AG04450 (cell line): ENCODE results near the gene TENT5C. TPM values are rescaled to one million over a fixed set of nuclear protein-coding genes. Genes with fewer than 3 reads are reported as not detected.

Experiments
- CTCF ChIA-PET: fragments of 300-600, 350-600 bp; formaldehyde crosslinking; extraction: SDS; loops from one replicate; lab custom pipeline; 2022; ENCODE audit warnings: antibody characterized with exemption, inconsistent platforms; lab: Charles Lee
- POLR2A ChIA-PET: fragments of 350-600 bp; formaldehyde crosslinking; extraction: SDS; loops from one replicate; lab custom pipeline; 2021; ENCODE audit warnings: antibody characterized with exemption, inconsistent platforms; lab: Yijun Ruan, JAX
- DNase-seq: peaks from one replicate; pipeline ENCODE4 v3.0.0-alpha.2; 2011; ENCODE audit warnings: low read depth, low spot score
- H3K27ac ChIP-seq: one replicate; pipeline ENCODE4 v1.5.1; 2012; ENCODE audit warnings: low read depth, low read length, control low read depth
- H3K27me3 ChIP-seq: one replicate; pipeline ENCODE4 v1.6.0; 2012; ENCODE audit warnings: low read length; ENCODE audit not compliant: control insufficient read depth, insufficient read depth
- H3K4me3 ChIP-seq: 2 replicates; pipeline ENCODE4 v1.5.1; 2011; ENCODE audit warnings: mild to moderate bottlenecking, low read depth, low read length, control low read depth
- H3K9me3 ChIP-seq: 2 replicates; pipeline ENCODE4 v1.5.1; 2012; ENCODE audit warnings: low read length; ENCODE audit not compliant: control insufficient read depth, insufficient read depth
- polyA plus RNA-seq: library from polyadenylated mRNA; depleted of rRNA; stranded (reverse); fragments of >200 nt; gene quantifications from 2 replicates; pipeline ENCODE4 v1.2.3, GENCODE V29; 2011
- TF ChIP-seq, protein P1 (sequence below): IDR thresholded peaks from 2 replicates; pipeline ENCODE4 v1.5.1; 2011; ENCODE audit warnings: low read depth, low read length, control low read depth, inconsistent platforms

The TENT5C gene
- polyA plus RNA-seq, 1 experiment = 29.2 TPM

DNA sequence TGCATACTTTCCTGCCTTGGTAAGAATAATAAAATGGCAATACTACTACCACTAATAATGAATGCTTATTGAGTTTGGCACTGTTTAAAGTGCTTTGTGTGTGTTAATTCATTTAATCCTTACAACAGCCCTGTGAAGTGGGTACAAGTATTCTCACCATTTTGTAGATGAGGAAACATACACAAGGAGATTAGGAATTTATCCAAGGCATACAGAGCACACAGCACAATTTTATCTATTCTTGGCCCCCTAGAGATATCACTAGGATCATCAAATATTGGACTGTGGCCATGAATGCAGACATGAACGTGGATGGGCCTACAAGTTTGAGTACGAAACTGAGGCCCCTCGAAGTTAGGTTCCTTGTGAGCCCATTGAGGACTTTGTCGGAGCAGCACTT is 39.5 kb downstream of the TENT5C start:
- CTCF ChIA-PET = no interaction called here
- Histone ChIP-seq H3K27ac (no peak overlapping the region), H3K4me3 (no peak overlapping the region), H3K27me3 (peaks cover 2% of the 10 kb centered on the region), H3K9me3 (no peaks in the 10 kb centered on the region; the same call in 1 of the 2 replicates)
- POLR2A ChIA-PET = no interaction called here
- TF ChIP-seq, protein P1, sequence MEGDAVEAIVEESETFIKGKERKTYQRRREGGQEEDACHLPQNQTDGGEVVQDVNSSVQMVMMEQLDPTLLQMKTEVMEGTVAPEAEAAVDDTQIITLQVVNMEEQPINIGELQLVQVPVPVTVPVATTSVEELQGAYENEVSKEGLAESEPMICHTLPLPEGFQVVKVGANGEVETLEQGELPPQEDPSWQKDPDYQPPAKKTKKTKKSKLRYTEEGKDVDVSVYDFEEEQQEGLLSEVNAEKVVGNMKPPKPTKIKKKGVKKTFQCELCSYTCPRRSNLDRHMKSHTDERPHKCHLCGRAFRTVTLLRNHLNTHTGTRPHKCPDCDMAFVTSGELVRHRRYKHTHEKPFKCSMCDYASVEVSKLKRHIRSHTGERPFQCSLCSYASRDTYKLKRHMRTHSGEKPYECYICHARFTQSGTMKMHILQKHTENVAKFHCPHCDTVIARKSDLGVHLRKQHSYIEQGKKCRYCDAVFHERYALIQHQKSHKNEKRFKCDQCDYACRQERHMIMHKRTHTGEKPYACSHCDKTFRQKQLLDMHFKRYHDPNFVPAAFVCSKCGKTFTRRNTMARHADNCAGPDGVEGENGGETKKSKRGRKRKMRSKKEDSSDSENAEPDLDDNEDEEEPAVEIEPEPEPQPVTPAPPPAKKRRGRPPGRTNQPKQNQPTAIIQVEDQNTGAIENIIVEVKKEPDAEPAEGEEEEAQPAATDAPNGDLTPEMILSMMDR = no peak
- no peak for DNase-seq

DNA sequence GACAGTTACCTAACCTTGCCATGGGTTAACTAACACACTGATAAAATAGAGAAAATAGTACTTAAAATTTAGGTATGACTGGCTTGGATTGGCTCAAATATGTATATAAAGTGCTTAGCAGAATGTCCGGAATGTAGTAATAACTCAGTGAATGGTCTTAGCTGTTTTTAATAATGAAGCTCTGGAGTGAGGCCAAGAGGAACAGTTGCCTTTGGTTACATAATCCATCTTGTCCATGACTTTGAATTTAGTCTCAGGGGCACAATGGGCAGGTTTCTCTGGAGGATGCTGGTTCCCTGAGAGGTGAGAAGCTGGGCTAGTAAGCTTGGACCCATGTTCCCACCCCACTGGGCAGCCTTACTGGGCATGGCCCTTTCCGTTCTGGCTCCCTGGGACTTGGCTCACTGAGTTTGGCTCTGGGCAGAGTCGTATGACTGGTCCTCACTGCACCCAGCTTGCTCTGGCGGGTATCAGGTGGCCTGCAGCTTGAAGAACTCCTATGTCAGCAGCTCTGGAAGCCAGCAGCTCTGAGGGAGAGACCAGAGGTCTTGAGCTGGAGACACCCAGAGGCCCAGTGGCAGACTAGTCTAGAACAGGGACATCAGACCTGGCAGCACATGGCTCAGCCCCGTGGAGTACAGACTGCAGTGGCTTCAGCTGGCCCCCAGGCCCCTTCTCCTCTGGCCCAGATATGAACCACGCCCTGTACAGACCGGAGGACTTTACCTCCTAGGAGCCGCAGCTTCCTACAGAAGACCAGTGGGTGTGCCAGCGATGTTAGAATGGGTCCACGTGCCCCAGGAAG is 40.4 kb downstream of the TENT5C start:
- H3K4me3 ChIP-seq = no peak overlapping the region
- DNase-seq = no peak
- ChIA-PET CTCF (no interaction called here), POLR2A (no interaction called here)
- no peaks in the 10 kb centered on the region; the same call in 1 of the 2 replicates for H3K9me3 ChIP-seq
- TF ChIP-seq, protein P1 = no peak
- no peak overlapping the region for H3K27ac ChIP-seq
- peaks cover 2% of the 10 kb centered on the region for H3K27me3 ChIP-seq

DNA sequence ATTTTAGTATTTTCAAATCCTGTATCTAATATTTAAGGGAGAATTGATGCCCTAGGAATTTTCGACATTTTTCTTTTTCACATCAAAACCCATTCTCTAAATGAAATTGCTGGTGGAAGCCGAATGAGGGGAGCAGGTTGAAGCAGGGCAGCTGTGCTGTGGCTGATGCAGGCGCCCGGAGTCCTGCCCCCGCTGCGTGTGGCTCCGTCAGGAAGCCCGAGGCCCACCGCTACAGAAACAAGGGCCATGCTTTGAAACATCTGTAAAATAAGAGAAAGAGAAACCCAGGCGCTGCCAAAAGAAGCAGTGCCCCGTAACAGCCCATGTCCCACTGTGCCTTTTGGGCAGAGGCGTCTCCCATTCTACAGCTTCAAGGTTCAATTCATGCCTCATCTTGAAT is 41.1 kb downstream of the TENT5C start:
- H3K4me3 ChIP-seq = no peak overlapping the region
- TF ChIP-seq, protein P1 = no peak
- peaks cover 2% of the 10 kb centered on the region for H3K27me3 ChIP-seq
- no peaks in the 10 kb centered on the region; the same call in 1 of the 2 replicates for H3K9me3 ChIP-seq
- ChIA-PET CTCF (no interaction called here), POLR2A (no interaction called here)
- H3K27ac ChIP-seq = no peak overlapping the region
- no peak for DNase-seq

DNA sequence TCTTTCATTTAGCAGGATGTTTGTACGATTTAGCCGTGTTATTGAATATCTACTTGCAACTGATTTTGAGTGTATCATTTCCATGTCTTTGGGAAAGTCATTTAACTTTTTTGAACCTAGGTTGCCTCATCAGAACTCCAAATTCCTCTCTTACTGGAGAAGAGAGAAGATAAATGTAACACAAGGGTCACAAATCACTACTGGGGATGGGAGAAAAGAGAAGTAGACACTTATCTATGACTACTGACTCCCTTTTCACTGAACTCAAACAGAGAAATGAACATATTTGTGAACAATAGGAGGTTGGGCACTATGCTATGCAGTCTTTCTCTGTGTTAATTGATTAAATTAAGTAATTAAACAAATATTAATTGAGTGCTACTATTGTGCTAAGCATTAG is 42.2 kb downstream of the TENT5C start:
- Histone ChIP-seq H3K27ac (no peak overlapping the region), H3K9me3 (no peaks in the 10 kb centered on the region; the same call in 1 of the 2 replicates), H3K4me3 (no peak overlapping the region), H3K27me3 (no peaks in the 10 kb centered on the region)
- DNase-seq = no peak
- TF ChIP-seq, protein P1 = no peak
- ChIA-PET POLR2A (no interaction called here), CTCF (no interaction called here)

DNA sequence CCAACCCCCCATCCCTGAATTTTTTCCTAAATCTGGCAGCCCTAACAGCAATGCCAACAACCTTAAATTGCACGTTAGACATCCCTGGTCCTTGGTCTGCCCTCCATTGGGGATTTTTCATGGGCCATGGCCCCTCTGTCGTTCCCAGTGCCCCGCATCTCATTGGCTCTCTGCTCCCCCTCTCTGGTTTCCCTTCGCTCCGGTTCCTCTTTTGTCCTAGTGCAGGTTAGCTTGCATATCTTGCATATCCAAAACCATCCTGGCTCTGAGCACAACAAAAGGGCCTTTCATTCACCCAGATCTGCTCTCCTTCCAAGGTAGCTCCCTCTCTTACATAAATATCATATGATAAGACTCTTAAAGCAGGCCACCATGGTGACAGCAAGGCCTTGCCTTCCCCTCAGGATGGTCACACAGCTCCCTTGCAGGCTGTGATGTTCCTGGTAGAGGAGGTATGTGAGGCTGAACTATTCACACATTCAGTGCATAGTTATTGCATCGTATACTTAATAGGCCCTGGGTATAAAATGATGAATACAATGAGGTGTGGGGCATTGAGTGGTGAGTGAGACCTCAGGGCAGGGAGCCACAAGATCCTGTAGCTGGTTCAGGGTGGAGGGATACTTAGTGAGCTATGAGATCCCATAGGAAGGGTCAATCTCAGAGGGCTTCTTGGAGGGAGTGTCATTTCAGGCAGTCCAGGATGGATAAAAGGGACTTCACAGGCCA is 45.2 kb downstream of the TENT5C start:
- no peaks in the 10 kb centered on the region for H3K27me3 ChIP-seq
- ChIA-PET CTCF (interaction anchor here (0.8 kb wide), 1 partner anchor 107 kb away, joined by 3 read pairs; no protein-coding TSS in a partner anchor), POLR2A (no interaction called here)
- TF ChIP-seq, protein P1 = no peak
- no peak for DNase-seq
- H3K4me3 ChIP-seq = no peak overlapping the region
- H3K27ac ChIP-seq = no peak overlapping the region
- no peaks in the 10 kb centered on the region; the same call in 1 of the 2 replicates for H3K9me3 ChIP-seq
